Activated CD8-positive, alpha-beta memory T cell treated with anti-CD3 and anti-CD28 coated beads for 4 hours (primary cell): ENCODE results near the gene TACR1.

Experiments used
- DNase-seq, 2 donors: peaks; one replicate each; pipeline ENCODE4 v3.0.0-alpha.2; 2020; ENCODE audit warnings: low read depth in 2 of 2

TACR1 gene

GRCh38 chr2:75020476-75020875 lies 178.8 kb downstream of the TACR1 start:
- no peak for DNase-seq

DNA sequence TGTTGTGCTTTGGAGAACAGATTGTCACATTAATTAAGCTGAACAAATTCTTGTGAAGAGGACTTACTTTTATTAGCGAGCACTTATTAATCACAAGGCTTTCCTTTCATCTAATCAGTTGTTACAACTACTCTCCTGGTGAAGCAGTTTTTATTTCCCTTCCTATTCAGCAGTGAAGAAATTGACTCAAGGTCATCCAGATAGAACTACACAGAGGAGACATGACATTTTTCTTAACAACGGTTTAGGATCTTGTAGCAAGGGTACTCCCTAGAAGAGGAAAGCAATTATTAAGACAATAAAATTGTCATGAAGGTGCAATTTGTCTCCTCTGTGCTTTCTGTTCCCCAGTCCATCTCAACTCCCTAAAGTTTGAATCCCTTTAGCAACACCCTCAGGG lies 179.5 kb downstream of the TACR1 start:
- no peak for DNase-seq

DNA sequence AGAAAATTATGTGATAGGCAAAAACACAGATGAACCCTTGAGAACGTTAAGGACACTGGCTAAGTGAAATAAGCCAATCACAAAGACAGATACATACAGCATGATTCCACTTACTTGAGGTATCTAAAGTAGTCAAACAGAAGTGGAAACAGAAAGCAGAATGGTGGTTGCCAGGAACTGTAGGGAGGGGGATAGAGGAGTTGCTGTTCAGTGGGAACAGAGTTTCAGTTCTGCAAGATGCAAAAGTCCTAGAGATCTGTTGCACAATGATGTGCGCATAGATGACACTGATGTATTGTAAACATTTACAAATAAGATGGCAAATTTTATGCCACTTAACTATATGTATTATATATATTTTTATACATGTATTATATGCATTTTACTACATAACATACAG lies 181.2 kb downstream of the TACR1 start:
- no peak for DNase-seq

GRCh38 chr2:75012080-75012479 lies 187.2 kb downstream of the TACR1 start:
- no peak for DNase-seq

- DNase-seq, result no peak
These were observed 188.7 kb downstream of the TACR1 start for GRCh38 chr2:75010571-75010970.

DNA sequence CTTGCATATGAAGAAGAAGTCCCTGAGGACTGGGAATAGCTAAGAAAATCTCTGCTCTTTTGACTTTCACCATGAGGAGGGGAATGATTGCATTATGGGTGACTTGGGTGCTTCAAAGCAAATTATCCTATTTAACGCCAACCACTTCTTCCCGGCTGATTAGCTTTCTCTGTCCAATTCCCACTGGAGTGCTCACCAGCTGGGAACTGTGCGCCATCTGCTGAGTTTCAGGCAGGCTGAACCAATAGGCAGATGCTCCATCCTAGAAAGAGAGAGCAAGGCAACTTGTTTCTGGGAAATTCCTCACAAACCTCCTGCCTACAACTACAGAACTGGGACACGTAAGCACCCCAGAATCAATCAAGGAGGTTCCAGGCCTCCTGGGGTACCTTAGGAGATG lies 191.5 kb downstream of the TACR1 start:
- DNase-seq, result no peak

GRCh38 chr2:75007061-75007460 lies 192.3 kb downstream of the TACR1 start:
- no peak for DNase-seq

- no peak for DNase-seq
These were observed 193.3 kb downstream of the TACR1 start for GRCh38 chr2:75006041-75006440.

DNA sequence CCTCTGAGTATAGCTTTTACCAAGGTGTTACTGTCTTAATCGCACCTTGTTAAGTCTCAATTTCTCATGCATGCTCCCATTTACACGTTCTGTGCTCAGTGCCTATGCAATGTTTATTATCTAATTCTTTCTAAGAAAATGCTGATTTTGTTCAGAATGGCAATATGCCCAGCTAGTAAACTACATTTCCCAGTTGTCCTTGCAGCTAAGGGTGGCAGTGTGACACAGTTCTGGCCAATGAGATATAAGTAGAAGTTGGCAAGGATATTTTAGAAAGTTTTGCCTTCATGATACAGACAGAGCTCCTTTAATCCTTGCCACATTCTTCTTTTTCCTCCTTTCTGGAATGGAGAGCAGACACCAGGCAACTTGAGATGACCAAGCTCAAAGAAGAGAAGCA lies 195.5 kb downstream of the TACR1 start:
- DNase-seq, result no peak

DNA sequence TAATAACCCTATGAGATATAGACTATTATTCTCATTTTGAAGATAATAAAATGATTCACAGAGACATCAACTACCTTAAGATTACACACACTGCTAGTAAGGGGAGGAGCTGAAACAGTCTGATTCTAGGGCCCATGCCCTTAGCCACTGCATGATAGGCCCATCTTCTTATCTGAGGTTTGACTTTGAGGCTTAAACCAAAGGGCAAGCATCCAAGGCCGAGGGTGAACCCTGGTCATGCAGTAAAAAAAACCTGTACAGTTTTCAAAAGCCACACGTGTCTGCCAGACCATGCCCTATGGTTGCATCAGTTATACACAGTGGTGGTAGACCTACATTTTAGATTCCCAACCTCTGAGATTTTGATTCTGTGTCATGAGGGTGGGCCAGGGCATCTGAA lies 196.0 kb downstream of the TACR1 start:
- DNase-seq, result no peak

DNA sequence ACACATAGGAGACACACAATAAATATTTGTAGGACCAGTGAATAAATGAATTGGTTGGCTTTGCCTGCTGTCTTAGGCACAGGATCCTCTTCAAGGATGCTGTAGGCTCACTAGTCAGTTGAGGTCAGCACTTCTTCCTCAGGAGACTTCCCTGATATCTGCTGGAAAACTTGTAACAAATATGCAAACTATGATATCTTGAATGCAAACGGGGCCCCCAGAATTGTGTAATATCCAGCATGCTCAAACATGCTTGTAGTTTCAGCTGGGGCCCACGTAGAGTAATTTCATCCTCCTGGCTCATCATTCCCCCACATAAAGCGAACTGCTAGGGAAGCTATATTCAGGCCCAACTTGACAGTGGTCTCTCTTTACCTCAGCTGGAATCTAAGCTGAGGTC lies 197.3 kb downstream of the TACR1 start:
- no peak for DNase-seq

- no peak for DNase-seq
These were observed 199.9 kb downstream of the TACR1 start for GRCh38 chr2:74999468-74999867.
